A673 (cell line): ENCODE results near the gene PAF1. TPM values are rescaled to one million over a fixed set of nuclear protein-coding genes. Genes with fewer than 3 reads are reported as not detected.

Experiments used
- BruUV-seq: library from RNA; stranded (reverse); fragments of 400-500 nt; replicated peaks from 2 replicates; lab custom pipeline; 2021; lab: Mats Ljungman, UMichigan
- CTCF ChIA-PET: fragments of 300-600 bp; sonication (Branson Sonifier 250); formaldehyde crosslinking; loops from one replicate; lab custom pipeline; 2022; ENCODE audit warnings: antibody characterized with exemption; lab: Charles Lee
- POLR2A ChIA-PET: fragments of 300-600 bp; sonication (Branson Sonifier 250); formaldehyde crosslinking; loops from one replicate; lab custom pipeline; 2022; ENCODE audit warnings: antibody characterized with exemption; ENCODE audit not compliant: low non-redundant PET; lab: Charles Lee
- DNase-seq: peaks from one replicate; pipeline ENCODE4 v3.0.0-alpha.2; 2015; ENCODE audit warnings: low spot score
- H3K27ac ChIP-seq: fragments of 200-600 bp; sonication (generic); 2 replicates; pipeline ENCODE4 v1.5.1; 2016; ENCODE audit warnings: mixed run types, low read depth, mild to moderate bottlenecking, mixed read lengths, antibody characterized with exemption, low read length; ENCODE audit not compliant: poor library complexity, severe bottlenecking
- H3K27me3 ChIP-seq: fragments of 200-600 bp; sonication (generic); replicated peaks from 2 replicates; pipeline ENCODE4 v1.6.1; 2017; ENCODE audit warnings: mixed run types, low read depth, mild to moderate bottlenecking, mixed read lengths, antibody characterized with exemption, low read length; ENCODE audit not compliant: insufficient read depth, poor library complexity
- H3K36me3 ChIP-seq: fragments of 200-600 bp; sonication (generic); 2 replicates; pipeline ENCODE4 v1.6.1; 2016; ENCODE audit warnings: mixed run types, mild to moderate bottlenecking, mixed read lengths, antibody characterized with exemption, low read length; ENCODE audit not compliant: insufficient read depth, poor library complexity, severe bottlenecking
- H3K4me1 ChIP-seq: fragments of 200-600 bp; sonication (generic); 2 replicates; pipeline ENCODE4 v1.6.1; 2017; ENCODE audit warnings: mixed run types, mild to moderate bottlenecking, mixed read lengths, antibody characterized with exemption, low read length; ENCODE audit not compliant: insufficient read depth, poor library complexity, severe bottlenecking
- H3K4me3 ChIP-seq: fragments of 200-600 bp; sonication (generic); 2 replicates; pipeline ENCODE4 v1.5.1; 2016; ENCODE audit warnings: low read depth, mixed run types, mild to moderate bottlenecking, mixed read lengths, low read length; ENCODE audit not compliant: poor library complexity, severe bottlenecking
- H3K9me3 ChIP-seq: fragments of 200-600 bp; sonication (generic); 2 replicates; pipeline ENCODE4 v1.6.1; 2016; ENCODE audit warnings: mixed run types, low read depth, mild to moderate bottlenecking, mixed read lengths, antibody characterized with exemption, low read length; ENCODE audit not compliant: poor library complexity, severe bottlenecking
- CTCF ChIP-seq: fragments of 300-800, 200-600 bp; sonication (generic); conservative IDR thresholded peaks from 2 replicates; pipeline ENCODE4 v1.5.1; 2017; ENCODE audit warnings: low read depth, mild to moderate bottlenecking, antibody characterized with exemption, low read length, moderate library complexity, mixed read lengths
- EZH2 ChIP-seq: fragments of 200-600 bp; sonication (generic); IDR thresholded peaks from 2 replicates; pipeline ENCODE4 v1.6.1; 2017; ENCODE audit warnings: borderline replicate concordance, low read depth, mild to moderate bottlenecking, mixed read lengths, antibody characterized with exemption, low read length; ENCODE audit not compliant: poor library complexity, severe bottlenecking
- intact Hi-C: fragments of 100-400 bp; cut with micrococcal nuclease; formaldehyde crosslinking; loops from one replicate; pipeline ENCODE4 v1.10.0; 2022; ENCODE audit not compliant: unreplicated experiment
- total RNA-seq: library from RNA; stranded (reverse); gene quantifications from 2 replicates; pipeline ENCODE4 v1.2.3, GENCODE V29; 2021

Gene PAF1
- total RNA-seq, 1 experiment from 2014 or later, result 70.2 TPM

- TF ChIP-seq CTCF (no peak), EZH2 (no peak)
- ChIA-PET POLR2A (no interaction called here), CTCF (no interaction called here)
- intact Hi-C loops, result no loop called here
- Histone ChIP-seq H3K4me3 (no peak overlapping the region), H3K4me1 (peaks cover 8% of the 10 kb centered on the region), H3K9me3 (no peaks in the 10 kb centered on the region), H3K27me3 (no peaks in the 10 kb centered on the region), H3K27ac (no peak overlapping the region), H3K36me3 (peaks cover 66% of the 10 kb centered on the region)
- DNase-seq, result no peak
- no TSS peak for BruUV-seq
These were observed 4.3 kb downstream of the PAF1 start for GRCh38 chr19:39386557-39386956.

GRCh38 chr19:39385629-39386411 is 5.1 kb downstream of the PAF1 start:
- H3K4me1 ChIP-seq, result peaks cover 8% of the 10 kb centered on the region
- TSS peak; percentile 68 for BruUV-seq
- H3K27ac ChIP-seq, result no peak overlapping the region
- ChIA-PET CTCF (no interaction called here), POLR2A (no interaction called here)
- H3K36me3 ChIP-seq, result peaks cover 72% of the 10 kb centered on the region
- TF ChIP-seq EZH2, result no peak
- no peak for TF ChIP-seq CTCF
- intact Hi-C loops, result no loop called here
- DNase-seq, result no peak
- no peaks in the 10 kb centered on the region for H3K9me3 ChIP-seq
- H3K4me3 ChIP-seq, result no peak overlapping the region
- no peaks in the 10 kb centered on the region for H3K27me3 ChIP-seq

GRCh38 chr19:39384839-39385568 is 5.9 kb downstream of the PAF1 start:
- TF ChIP-seq CTCF (no peak), EZH2 (no peak)
- H3K4me1 ChIP-seq, result peaks cover 5% of the 10 kb centered on the region
- BruUV-seq, result TSS peak; percentile 52
- intact Hi-C loops, result no loop called here
- H3K27ac ChIP-seq, result no peak overlapping the region
- peaks cover 80% of the 10 kb centered on the region for H3K36me3 ChIP-seq
- no peaks in the 10 kb centered on the region for H3K27me3 ChIP-seq
- H3K4me3 ChIP-seq, result no peak overlapping the region
- ChIA-PET CTCF (no interaction called here), POLR2A (no interaction called here)
- DNase-seq, result no peak
- H3K9me3 ChIP-seq, result no peaks in the 10 kb centered on the region
